IMR-90 (cell line): Measurements from ENCODE around the gene CDK12.

Source experiments
- CEBPB ChIP-seq: IDR thresholded peaks from 2 replicates; pipeline ENCODE4 v1.6.1; 2012; ENCODE audit warnings: low read depth, low read length, improper control_type of control experiment
- POLR2A ChIP-seq: IDR thresholded peaks from 2 replicates; pipeline ENCODE4 v1.6.1; 2012; ENCODE audit warnings: mild to moderate bottlenecking, low read depth, low read length
- TF ChIP-seq, protein P1 (sequence below): fragments of 150-350 bp; IDR thresholded peaks from 2 replicates; pipeline ENCODE4 v1.6.1; 2016; ENCODE audit warnings: low read depth, mild to moderate bottlenecking, low read length, moderate library complexity, borderline replicate concordance
- TF ChIP-seq, protein P2 (sequence below): conservative IDR thresholded peaks from 2 replicates; pipeline ENCODE4 v1.5.1; 2012; ENCODE audit warnings: mild to moderate bottlenecking, low read depth, low read length, improper control_type of control experiment
- TF ChIP-seq, protein P3 (sequence below): fragments of 150-350 bp; IDR thresholded peaks from 2 replicates; pipeline ENCODE4 v1.6.1; 2017; ENCODE audit warnings: mild to moderate bottlenecking, antibody characterized with exemption, low read length, low read depth

DNA sequence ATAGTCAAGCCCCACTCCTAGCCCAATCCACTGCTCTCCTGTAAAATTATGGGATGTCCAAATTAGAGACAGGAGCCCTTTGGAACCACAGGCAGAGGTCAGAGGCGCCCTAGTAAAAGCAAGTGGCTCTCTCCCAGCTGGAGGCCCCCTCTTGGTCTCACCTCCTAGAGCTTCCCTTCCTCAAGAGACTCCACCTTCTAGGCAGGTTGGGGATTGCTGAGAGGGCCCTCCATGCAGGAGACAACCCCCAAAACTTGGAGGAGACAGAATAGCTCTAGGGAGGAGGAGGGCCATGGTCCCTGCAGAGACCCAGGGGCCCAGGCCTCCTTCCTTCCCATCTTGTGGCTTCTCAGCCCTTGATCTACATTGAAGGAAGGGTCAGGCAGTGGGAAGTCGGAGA lies 117.0 kb downstream of the CDK12 start:
- TF ChIP-seq, protein P1, sequence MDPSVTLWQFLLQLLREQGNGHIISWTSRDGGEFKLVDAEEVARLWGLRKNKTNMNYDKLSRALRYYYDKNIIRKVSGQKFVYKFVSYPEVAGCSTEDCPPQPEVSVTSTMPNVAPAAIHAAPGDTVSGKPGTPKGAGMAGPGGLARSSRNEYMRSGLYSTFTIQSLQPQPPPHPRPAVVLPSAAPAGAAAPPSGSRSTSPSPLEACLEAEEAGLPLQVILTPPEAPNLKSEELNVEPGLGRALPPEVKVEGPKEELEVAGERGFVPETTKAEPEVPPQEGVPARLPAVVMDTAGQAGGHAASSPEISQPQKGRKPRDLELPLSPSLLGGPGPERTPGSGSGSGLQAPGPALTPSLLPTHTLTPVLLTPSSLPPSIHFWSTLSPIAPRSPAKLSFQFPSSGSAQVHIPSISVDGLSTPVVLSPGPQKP: no peak
- TF ChIP-seq, protein P2, sequence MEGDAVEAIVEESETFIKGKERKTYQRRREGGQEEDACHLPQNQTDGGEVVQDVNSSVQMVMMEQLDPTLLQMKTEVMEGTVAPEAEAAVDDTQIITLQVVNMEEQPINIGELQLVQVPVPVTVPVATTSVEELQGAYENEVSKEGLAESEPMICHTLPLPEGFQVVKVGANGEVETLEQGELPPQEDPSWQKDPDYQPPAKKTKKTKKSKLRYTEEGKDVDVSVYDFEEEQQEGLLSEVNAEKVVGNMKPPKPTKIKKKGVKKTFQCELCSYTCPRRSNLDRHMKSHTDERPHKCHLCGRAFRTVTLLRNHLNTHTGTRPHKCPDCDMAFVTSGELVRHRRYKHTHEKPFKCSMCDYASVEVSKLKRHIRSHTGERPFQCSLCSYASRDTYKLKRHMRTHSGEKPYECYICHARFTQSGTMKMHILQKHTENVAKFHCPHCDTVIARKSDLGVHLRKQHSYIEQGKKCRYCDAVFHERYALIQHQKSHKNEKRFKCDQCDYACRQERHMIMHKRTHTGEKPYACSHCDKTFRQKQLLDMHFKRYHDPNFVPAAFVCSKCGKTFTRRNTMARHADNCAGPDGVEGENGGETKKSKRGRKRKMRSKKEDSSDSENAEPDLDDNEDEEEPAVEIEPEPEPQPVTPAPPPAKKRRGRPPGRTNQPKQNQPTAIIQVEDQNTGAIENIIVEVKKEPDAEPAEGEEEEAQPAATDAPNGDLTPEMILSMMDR: no peak
- no peak for TF ChIP-seq POLR2A
- no peak for TF ChIP-seq CEBPB
- TF ChIP-seq, protein P3, sequence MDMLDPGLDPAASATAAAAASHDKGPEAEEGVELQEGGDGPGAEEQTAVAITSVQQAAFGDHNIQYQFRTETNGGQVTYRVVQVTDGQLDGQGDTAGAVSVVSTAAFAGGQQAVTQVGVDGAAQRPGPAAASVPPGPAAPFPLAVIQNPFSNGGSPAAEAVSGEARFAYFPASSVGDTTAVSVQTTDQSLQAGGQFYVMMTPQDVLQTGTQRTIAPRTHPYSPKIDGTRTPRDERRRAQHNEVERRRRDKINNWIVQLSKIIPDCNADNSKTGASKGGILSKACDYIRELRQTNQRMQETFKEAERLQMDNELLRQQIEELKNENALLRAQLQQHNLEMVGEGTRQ: no peak
